Tibial nerve (tissue), 4 donors: ENCODE measurements around the gene ADCYAP1.

ENCODE experiments used
- EP300 ChIP-seq, 2 donors: sonication (generic); formaldehyde crosslinking; IDR thresholded peaks; one replicate each; pipeline ENCODE4 v1.6.1; 2017; ENCODE audit warnings: antibody characterized with exemption in 2 of 2, mild to moderate bottlenecking in 1 of 2
- TF ChIP-seq, protein P1 (sequence below), 5 experiments: fragments of 200-600 bp in 3 of 5; fragments of 450-650 bp in 2 of 5; sonication (generic) in 3 of 5; IDR thresholded peaks; one replicate each; pipeline ENCODE4 v1.5.1; 2016 to 2019; ENCODE audit warnings: antibody characterized with exemption in 5 of 5, mild to moderate bottlenecking in 3 of 5, moderate library complexity in 2 of 5

DNA sequence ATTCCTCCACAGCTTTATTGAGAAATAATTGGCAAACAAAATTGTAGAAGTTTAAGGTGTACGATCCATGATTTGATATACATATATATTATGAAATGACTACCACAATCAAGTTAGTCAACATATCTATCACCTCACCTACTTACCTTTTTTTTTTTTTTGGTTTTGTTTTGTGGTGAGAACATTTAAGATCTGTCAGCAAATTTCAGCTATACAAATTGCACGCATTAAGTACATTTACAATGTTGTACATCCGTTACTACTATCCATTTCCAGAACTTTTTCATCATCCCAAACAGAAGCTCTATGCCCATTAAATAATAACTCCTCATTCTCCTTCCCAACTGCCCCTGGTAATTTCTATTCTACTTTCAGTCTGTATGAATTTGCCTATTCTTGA lies 37.4 kb upstream of the ADCYAP1 start:
- no peak for TF ChIP-seq EP300 (IDR thresholded peaks at IDR 0.05)
- TF ChIP-seq, protein P1, sequence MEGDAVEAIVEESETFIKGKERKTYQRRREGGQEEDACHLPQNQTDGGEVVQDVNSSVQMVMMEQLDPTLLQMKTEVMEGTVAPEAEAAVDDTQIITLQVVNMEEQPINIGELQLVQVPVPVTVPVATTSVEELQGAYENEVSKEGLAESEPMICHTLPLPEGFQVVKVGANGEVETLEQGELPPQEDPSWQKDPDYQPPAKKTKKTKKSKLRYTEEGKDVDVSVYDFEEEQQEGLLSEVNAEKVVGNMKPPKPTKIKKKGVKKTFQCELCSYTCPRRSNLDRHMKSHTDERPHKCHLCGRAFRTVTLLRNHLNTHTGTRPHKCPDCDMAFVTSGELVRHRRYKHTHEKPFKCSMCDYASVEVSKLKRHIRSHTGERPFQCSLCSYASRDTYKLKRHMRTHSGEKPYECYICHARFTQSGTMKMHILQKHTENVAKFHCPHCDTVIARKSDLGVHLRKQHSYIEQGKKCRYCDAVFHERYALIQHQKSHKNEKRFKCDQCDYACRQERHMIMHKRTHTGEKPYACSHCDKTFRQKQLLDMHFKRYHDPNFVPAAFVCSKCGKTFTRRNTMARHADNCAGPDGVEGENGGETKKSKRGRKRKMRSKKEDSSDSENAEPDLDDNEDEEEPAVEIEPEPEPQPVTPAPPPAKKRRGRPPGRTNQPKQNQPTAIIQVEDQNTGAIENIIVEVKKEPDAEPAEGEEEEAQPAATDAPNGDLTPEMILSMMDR (IDR thresholded peaks at IDR 0.05) = no peak
